Measurements from ENCODE around the gene GRPEL2. TPM values are rescaled to one million over a fixed set of nuclear protein-coding genes. Genes with fewer than 3 reads are reported as not detected.

Gene GRPEL2
- total and polyA plus RNA-seq, 2 of the 8 experiments (the other 6 are each of a cell fraction or from before 2014, with no cell fraction given), result 11.2 to 52.2 TPM

DNA sequence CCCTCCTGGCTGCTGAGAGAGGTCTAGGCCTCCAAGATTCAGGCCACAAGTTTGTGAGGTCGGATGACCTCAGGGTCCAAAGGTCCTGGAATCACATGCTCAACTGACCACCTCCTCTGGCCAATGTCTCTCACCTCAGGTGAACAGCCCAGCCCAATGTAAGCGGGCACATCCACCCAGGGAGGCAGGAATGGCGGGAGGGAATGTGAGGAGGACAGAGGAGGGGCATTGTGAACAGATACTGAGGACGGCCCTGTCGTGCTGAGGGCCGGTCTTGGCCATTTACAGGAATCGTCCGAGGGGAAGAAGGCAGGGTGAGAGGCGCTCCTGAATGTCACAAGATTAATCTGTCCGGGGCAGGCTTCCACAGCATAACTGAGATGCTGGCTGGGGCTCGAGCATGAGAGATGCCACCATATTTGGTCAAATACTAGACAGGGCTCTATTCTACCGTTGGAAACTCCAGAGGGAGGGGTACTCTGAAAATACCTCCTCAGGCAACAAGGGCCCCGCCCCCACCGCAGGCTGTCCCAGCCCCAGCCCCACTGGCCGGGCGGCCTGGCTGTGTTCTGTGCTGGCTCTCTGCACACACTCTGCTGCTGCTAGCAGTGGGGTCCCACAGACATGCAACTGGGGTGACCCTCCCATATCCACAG, 35.3 kb downstream of the GRPEL2 start (continued):
- TF ChIP-seq HDAC2 (IDR thresholded peaks at IDR 0.05; ENCODE audit: borderline replicate concordance in 1 of 2, low read depth in 2 of 2, low read length in 2 of 2), result no peak
- TF ChIP-seq NANOG (IDR thresholded peaks at IDR 0.05; ENCODE audit: insufficient read depth, low read depth, low read length, poor library complexity, severe bottlenecking), result no peak
- no peak for TF ChIP-seq FOSL1 (IDR thresholded peaks at IDR 0.05; ENCODE audit: insufficient read depth, low read depth, low read length)

Data from H1 (cell line).